ENCODE data around the gene CYP39A1.

GRCh38 chr6:46674410-46674809 is 21.8 kb upstream of the CYP39A1 start:
- TF ChIP-seq, protein P1, sequence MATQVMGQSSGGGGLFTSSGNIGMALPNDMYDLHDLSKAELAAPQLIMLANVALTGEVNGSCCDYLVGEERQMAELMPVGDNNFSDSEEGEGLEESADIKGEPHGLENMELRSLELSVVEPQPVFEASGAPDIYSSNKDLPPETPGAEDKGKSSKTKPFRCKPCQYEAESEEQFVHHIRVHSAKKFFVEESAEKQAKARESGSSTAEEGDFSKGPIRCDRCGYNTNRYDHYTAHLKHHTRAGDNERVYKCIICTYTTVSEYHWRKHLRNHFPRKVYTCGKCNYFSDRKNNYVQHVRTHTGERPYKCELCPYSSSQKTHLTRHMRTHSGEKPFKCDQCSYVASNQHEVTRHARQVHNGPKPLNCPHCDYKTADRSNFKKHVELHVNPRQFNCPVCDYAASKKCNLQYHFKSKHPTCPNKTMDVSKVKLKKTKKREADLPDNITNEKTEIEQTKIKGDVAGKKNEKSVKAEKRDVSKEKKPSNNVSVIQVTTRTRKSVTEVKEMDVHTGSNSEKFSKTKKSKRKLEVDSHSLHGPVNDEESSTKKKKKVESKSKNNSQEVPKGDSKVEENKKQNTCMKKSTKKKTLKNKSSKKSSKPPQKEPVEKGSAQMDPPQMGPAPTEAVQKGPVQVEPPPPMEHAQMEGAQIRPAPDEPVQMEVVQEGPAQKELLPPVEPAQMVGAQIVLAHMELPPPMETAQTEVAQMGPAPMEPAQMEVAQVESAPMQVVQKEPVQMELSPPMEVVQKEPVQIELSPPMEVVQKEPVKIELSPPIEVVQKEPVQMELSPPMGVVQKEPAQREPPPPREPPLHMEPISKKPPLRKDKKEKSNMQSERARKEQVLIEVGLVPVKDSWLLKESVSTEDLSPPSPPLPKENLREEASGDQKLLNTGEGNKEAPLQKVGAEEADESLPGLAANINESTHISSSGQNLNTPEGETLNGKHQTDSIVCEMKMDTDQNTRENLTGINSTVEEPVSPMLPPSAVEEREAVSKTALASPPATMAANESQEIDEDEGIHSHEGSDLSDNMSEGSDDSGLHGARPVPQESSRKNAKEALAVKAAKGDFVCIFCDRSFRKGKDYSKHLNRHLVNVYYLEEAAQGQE (IDR thresholded peaks at IDR 0.05; ENCODE audit: insufficient read depth in 1 of 2, low read depth in 2 of 2, low read length in 2 of 2) = no peak
- no peak for TF ChIP-seq FOXP2 (optimal IDR thresholded peaks at IDR 0.05; ENCODE audit: borderline replicate concordance, extremely low read depth, extremely low read length, insufficient read depth)
- no peak for TF ChIP-seq TAF1 (IDR thresholded peaks at IDR 0.05; ENCODE audit: borderline replicate concordance, insufficient read depth, low read length)
- TF ChIP-seq POLR2AphosphoS5 (IDR thresholded peaks at IDR 0.05; ENCODE audit: low read depth, low read length) = no peak
- TF ChIP-seq SIN3A (IDR thresholded peaks at IDR 0.05; ENCODE audit: borderline replicate concordance, insufficient read depth, low read length) = no peak
